Activated naive CD8-positive, alpha-beta T cell treated with anti-CD3 and anti-CD28 coated beads, Interleukin-2, amount 50 U/mL, for 24 hours (primary cell): ENCODE measurements around the gene TMEM9B.
A peak's percentile ranks its signal among the peaks of the same experiment; 100 is the strongest.
"Not testable (repeated sequence)": the region's sequence is repeated elsewhere in the genome, so short reads cannot be mapped to it uniquely, and the experiment has no call there.

ENCODE experiments used
- ATAC-seq: fragments of 150-1000 bp; cut with Tn5 transposase; one replicate; pipeline ENCODE4 v1.10.0; 2021
- DNase-seq: peaks from one replicate; pipeline ENCODE4 v3.0.0; 2021
- H3K27ac Mint-ChIP-seq: one replicate; pipeline ENCODE4 v1.8.0; 2021; ENCODE audit warnings: mild to moderate bottlenecking, mixed read lengths
- H3K27me3 Mint-ChIP-seq: one replicate; pipeline ENCODE4 v1.8.0; 2021; ENCODE audit warnings: mixed read lengths
- H3K36me3 Mint-ChIP-seq: one replicate; pipeline ENCODE4 v1.8.0; 2021; ENCODE audit warnings: low read depth, mixed read lengths
- H3K4me1 Mint-ChIP-seq: one replicate; pipeline ENCODE4 v1.8.0; 2021; ENCODE audit warnings: mixed read lengths
- H3K4me3 Mint-ChIP-seq: one replicate; pipeline ENCODE4 v1.8.0; 2021; ENCODE audit warnings: mild to moderate bottlenecking, moderate library complexity, mixed read lengths
- H3K9me3 Mint-ChIP-seq: one replicate; pipeline ENCODE4 v1.8.0; 2021; ENCODE audit warnings: mixed read lengths

TMEM9B gene

GRCh38 chr11:8988329-8989234 is 24.3 kb upstream of the TMEM9B start:
- no peaks in the 10 kb centered on the region for H3K4me1 Mint-ChIP-seq
- ATAC-seq (peak; percentile 33), DNase-seq (no peak)
- no peak overlapping the region for H3K27ac Mint-ChIP-seq
- no peak overlapping the region for H3K4me3 Mint-ChIP-seq
- H3K27me3 Mint-ChIP-seq = peaks cover 16% of the 10 kb centered on the region
- no peaks in the 10 kb centered on the region for H3K9me3 Mint-ChIP-seq
- H3K36me3 Mint-ChIP-seq = no peaks in the 10 kb centered on the region

DNA sequence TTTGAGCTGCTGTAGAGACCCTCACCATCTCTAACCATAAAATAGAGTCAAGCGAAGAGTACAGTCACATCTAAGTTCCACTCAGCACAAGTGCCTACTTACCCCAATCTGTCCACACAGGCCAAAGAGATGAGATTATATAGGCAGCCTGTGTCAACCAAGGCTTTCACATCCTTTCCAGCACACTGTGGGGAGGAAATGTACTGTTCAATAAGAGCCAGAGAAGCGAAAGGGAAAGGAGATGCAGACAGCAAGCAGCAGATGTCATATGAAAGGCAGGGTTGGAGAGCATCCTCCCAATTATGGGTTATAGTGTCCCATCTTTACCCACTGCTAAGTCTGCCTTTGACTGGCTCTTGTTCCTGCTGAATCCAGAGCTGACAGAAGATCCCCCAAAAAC is 23.2 kb upstream of the TMEM9B start:
- Mint-ChIP-seq H3K27me3 (peaks cover 14% of the 10 kb centered on the region), H3K4me3 (no peak overlapping the region), H3K27ac (no peak overlapping the region), H3K36me3 (no peaks in the 10 kb centered on the region), H3K4me1 (no peaks in the 10 kb centered on the region), H3K9me3 (no peaks in the 10 kb centered on the region)
- ATAC-seq = no peak
- no peak for DNase-seq

DNA sequence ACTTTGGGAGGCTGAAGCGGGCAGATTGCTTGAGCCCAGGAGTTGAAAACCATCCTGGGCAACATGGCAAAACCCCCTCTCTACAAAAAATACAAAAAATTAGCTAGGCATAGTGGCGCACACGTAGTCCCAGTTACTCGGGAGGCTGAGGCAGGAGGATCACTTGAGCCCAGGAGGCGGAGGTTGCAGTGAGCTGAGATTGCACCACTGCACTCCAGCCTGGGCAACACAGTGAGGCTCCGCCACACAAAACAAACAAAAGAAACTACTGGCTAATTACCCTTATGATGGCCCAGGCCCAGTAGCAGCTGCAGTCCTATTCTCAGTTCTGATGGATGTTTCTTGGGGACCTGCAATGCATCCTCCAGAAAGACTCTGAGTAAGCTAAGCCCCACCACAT is 22.5 kb upstream of the TMEM9B start:
- not testable (repeated sequence) for H3K27me3 Mint-ChIP-seq, H3K4me1 Mint-ChIP-seq, DNase-seq, H3K4me3 Mint-ChIP-seq, H3K36me3 Mint-ChIP-seq, ATAC-seq, H3K9me3 Mint-ChIP-seq, H3K27ac Mint-ChIP-seq

DNA sequence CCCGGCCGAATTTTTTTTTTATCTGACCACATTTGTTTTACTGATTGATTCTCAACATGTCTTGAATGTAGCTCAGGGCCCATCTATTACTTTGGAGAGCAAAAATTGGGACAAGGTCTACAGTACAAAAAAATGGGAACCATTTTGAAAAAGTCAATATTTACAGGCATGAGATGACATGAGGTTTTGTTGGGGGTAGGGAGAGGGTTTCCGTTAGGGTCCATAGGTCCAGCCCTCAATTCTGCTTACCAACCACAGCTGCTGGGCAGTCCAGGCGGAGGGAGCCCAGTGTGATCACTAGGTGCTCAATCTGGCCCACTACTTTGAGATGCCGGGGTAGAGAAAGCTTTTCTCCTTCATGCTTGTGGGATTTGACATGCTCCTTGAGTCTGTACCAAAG is 21.2 kb upstream of the TMEM9B start:
- Mint-ChIP-seq H3K9me3 (no peaks in the 10 kb centered on the region), H3K27ac (no peak overlapping the region), H3K36me3 (no peaks in the 10 kb centered on the region), H3K27me3 (peaks cover 5% of the 10 kb centered on the region), H3K4me1 (no peaks in the 10 kb centered on the region), H3K4me3 (no peak overlapping the region)
- no peak for ATAC-seq
- DNase-seq = no peak

GRCh38 chr11:8983552-8983951 is 19.3 kb upstream of the TMEM9B start:
- H3K36me3 Mint-ChIP-seq = no peaks in the 10 kb centered on the region
- H3K27ac Mint-ChIP-seq = no peak overlapping the region
- ATAC-seq = no peak
- H3K9me3 Mint-ChIP-seq = no peaks in the 10 kb centered on the region
- peaks cover 2% of the 10 kb centered on the region for H3K27me3 Mint-ChIP-seq
- no peak overlapping the region for H3K4me3 Mint-ChIP-seq
- no peak for DNase-seq
- no peaks in the 10 kb centered on the region for H3K4me1 Mint-ChIP-seq

DNA sequence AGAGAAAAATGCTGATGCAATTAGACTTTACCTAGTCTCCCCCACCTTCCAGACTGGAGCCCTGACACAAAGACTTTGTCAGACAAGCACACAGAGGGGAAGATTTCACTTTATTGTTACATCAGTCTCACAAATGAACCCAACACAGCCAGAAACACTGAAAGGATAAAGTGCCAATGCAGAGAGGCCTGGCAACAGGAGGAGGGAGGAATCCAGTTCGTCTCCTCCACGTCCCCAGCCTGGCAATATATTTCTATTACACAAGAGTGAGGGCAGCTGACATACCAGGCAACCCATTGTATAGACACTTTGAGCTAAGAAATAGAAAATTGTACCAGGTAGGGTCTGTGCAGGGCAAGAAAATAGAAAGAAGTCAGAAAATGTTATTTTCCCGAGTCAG is 16.2 kb upstream of the TMEM9B start:
- H3K4me3 Mint-ChIP-seq = no peak overlapping the region
- DNase-seq (no peak), ATAC-seq (no peak)
- H3K27me3 Mint-ChIP-seq = no peaks in the 10 kb centered on the region
- no peaks in the 10 kb centered on the region for H3K36me3 Mint-ChIP-seq
- no peaks in the 10 kb centered on the region for H3K9me3 Mint-ChIP-seq
- H3K4me1 Mint-ChIP-seq = no peaks in the 10 kb centered on the region
- H3K27ac Mint-ChIP-seq = no peak overlapping the region

DNA sequence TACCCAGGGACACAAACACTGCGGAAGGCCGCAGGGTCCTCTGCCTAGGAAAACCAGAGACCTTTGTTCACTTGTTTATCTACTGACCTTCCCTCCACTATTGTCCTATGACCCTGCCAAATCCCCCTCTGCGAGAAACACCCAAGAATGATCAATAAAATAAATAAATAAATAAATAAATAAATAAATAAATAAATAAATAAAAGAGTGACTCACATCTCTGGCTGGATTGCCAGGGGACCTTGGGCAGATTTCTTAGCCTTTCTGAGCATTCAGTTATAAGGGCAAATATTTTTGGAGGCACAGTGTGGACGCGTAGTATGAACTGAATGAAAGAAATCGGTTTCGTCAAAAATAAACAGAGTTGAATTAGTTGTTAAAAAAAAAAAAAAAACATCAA is 15.1 kb upstream of the TMEM9B start:
- not testable (repeated sequence) for H3K4me3 Mint-ChIP-seq, ATAC-seq, H3K4me1 Mint-ChIP-seq, DNase-seq, H3K36me3 Mint-ChIP-seq, H3K9me3 Mint-ChIP-seq, H3K27me3 Mint-ChIP-seq, H3K27ac Mint-ChIP-seq

DNA sequence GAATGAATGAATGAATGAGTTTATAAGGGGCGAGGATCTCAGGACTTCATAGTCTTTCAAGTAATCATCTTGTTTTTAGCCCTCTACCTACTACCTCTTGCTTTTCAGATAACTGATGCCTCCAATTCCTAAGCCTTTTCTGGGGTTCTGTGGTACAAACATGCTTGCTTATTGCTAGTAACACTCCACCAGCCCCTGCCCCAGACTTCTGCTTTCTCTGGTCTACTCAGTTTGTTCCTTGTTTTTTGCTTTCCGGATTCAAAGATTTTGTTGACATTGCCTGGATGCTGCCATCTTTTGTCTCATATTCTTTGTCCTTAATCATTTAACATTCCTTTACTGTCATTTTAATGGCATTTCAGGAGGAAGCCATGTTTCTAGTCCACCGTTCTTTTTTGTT is 8.9 kb upstream of the TMEM9B start:
- no peaks in the 10 kb centered on the region for H3K27me3 Mint-ChIP-seq
- DNase-seq (no peak), ATAC-seq (no peak)
- H3K4me1 Mint-ChIP-seq = no peaks in the 10 kb centered on the region
- H3K27ac Mint-ChIP-seq = no peak overlapping the region
- H3K4me3 Mint-ChIP-seq = no peak overlapping the region
- H3K9me3 Mint-ChIP-seq = no peaks in the 10 kb centered on the region
- no peaks in the 10 kb centered on the region for H3K36me3 Mint-ChIP-seq

DNA sequence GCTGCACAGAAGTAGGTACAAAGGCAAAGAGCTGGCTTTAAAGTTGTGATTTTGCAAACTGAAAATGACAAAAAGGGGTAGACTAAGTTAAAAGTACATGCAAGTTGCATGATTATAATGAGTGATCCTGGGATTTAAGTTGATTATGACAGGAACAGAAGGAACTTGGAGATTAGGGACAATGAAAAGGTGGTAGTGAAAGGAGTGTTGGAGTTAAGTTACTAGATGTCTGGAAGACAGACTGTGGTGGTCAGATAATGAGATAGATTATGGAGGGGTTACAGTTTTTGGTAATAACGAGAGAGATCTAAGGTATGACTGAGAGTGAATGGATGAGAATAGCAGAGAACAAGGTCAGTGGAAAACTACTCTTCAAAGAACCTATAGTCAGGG is 7.7 kb upstream of the TMEM9B start:
- DNase-seq (no peak), ATAC-seq (no peak)
- Mint-ChIP-seq H3K9me3 (no peaks in the 10 kb centered on the region), H3K4me1 (no peaks in the 10 kb centered on the region), H3K36me3 (no peaks in the 10 kb centered on the region), H3K27ac (no peak overlapping the region), H3K4me3 (no peak overlapping the region), H3K27me3 (no peaks in the 10 kb centered on the region)

GRCh38 chr11:8971196-8971923 is 7.1 kb upstream of the TMEM9B start:
- DNase-seq = no peak
- no peak overlapping the region for H3K4me3 Mint-ChIP-seq
- no peak overlapping the region for H3K27ac Mint-ChIP-seq
- no peaks in the 10 kb centered on the region for H3K36me3 Mint-ChIP-seq
- no peak for ATAC-seq
- H3K9me3 Mint-ChIP-seq = no peaks in the 10 kb centered on the region
- H3K4me1 Mint-ChIP-seq = no peaks in the 10 kb centered on the region
- H3K27me3 Mint-ChIP-seq = no peaks in the 10 kb centered on the region

DNA sequence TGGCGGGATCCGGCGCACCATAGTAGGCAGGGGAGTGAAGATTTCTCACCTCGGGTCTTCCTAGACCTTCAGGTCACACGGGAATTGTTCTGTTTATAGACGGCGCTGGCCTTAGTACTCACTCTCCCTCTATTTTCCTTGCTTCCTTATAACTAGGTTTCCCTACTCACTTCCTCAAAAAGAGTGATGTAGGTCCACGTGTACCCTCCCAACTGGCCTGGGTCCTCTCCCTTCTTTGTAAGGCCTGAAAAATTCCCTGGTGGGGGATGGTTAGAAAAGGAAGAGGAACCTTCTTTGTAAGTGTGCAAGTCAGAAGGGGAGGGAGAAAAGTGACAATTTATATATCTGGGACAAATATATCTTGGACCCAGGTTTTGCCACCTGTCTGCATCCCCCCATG is 2.9 kb upstream of the TMEM9B start:
- H3K4me3 Mint-ChIP-seq = no peak overlapping the region
- no peaks in the 10 kb centered on the region for H3K9me3 Mint-ChIP-seq
- no peaks in the 10 kb centered on the region for H3K27me3 Mint-ChIP-seq
- DNase-seq (no peak), ATAC-seq (no peak)
- no peak overlapping the region for H3K27ac Mint-ChIP-seq
- no peaks in the 10 kb centered on the region for H3K36me3 Mint-ChIP-seq
- H3K4me1 Mint-ChIP-seq = peaks cover 24% of the 10 kb centered on the region

DNA sequence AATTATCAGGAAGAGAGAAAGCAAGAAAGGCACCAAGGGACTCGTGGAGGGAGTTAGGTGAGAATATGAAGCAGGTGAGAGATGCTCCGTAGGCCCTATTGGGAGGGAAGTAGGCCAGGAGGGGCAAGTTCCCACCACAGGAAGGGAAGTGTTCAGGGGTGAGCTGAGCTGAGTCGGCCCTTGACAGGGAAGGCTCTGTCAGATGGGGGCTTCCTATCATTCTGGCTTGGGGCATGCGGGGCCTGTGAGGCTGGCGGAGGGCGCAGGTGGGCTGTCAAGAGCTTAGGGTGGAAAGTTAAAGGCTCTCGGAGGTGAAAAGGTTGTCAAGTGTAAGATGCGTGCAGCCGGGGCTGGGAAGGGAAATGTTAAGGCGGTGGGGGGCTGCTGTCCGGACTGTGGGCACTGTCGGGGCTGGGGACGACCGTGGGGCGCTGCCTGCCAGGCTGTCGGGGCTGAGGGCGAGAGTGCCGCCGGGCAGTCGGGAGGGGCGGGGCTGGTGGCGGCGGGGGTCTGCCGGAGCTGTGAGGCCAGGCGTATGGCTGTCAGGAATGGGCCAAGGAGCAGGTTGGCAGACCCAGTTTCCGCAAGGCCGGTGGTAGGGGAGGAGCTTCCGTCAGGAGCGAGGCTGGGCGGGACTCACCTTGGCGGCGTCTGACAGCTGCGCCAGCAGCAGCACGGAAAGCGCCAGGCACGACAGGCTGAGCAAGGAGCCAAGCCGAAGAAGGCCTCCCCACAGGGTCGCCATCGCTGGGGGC is 496 bp downstream of the TMEM9B start:
- H3K27me3 Mint-ChIP-seq = no peaks in the 10 kb centered on the region
- H3K4me3 Mint-ChIP-seq = peak overlapping the region; percentile 96
- H3K9me3 Mint-ChIP-seq = no peaks in the 10 kb centered on the region
- H3K27ac Mint-ChIP-seq = peak overlapping the region; percentile 90
- DNase-seq = peak; percentile 79
- H3K4me1 Mint-ChIP-seq = peaks cover 41% of the 10 kb centered on the region
- ATAC-seq = peak; percentile 75
- H3K36me3 Mint-ChIP-seq = no peaks in the 10 kb centered on the region

- no peaks in the 10 kb centered on the region for H3K36me3 Mint-ChIP-seq
- H3K4me1 Mint-ChIP-seq = peaks cover 41% of the 10 kb centered on the region
- H3K27ac Mint-ChIP-seq = peak overlapping the region; percentile 90
- no peak for DNase-seq
- peak overlapping the region; percentile 96 for H3K4me3 Mint-ChIP-seq
- no peaks in the 10 kb centered on the region for H3K9me3 Mint-ChIP-seq
- no peaks in the 10 kb centered on the region for H3K27me3 Mint-ChIP-seq
- no peak for ATAC-seq
These were observed 1.4 kb downstream of the TMEM9B start for GRCh38 chr11:8962841-8963240.

DNA sequence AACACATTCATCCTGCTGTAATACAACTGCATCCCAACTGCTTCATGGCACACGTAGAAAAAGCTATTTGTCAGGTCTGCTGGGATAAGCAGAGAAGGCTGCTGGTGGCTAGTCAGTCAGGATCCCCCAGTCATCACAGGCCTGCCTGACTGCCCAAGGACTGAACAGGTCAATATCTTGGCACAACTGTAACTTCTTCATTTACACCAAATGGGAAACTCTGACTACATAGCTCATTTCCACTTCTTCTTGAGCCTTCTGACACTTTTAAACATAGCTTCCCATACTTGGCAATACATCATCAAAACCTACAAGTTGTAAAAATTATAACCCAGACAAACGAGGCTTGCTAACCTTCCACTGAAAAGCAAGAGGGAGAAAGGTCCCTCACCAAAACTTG is 2.8 kb downstream of the TMEM9B start:
- Mint-ChIP-seq H3K9me3 (no peaks in the 10 kb centered on the region), H3K4me3 (no peak overlapping the region), H3K4me1 (peaks cover 50% of the 10 kb centered on the region), H3K36me3 (peaks cover under 1% of the 10 kb centered on the region), H3K27ac (no peak overlapping the region), H3K27me3 (no peaks in the 10 kb centered on the region)
- DNase-seq (no peak), ATAC-seq (no peak)
